Measurements from ENCODE around the gene GALNTL6. TPM values are rescaled to one million over a fixed set of nuclear protein-coding genes. Genes with fewer than 3 reads are reported as not detected.
"Not testable (repeated sequence)": the region's sequence is repeated elsewhere in the genome, so short reads cannot be mapped to it uniquely, and the experiment has no call there.

GALNTL6 gene
- total RNA-seq, 4 donors from 2014 or later = 0.26 to 4.0 (median 1.5) TPM; not detected in 1

DNA sequence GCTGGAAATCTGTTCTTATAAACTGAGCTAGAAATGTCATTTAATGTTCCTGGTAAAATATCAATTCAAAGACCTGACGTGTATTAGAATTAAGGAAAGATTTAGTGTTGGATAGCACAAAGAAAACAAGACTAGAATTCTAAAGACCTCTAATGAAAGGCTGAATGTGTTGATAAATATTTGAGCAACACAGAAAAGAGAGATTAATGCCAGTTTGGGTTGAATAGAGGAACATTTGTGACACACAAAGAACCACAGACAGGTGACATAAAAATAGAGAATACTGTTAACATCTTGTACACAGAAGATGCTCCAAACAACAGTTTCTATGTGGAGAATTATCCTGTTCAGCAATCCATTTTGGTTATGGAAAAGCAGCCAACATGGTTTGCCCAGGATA, 1133.3 kb downstream of the GALNTL6 start:
- TF ChIP-seq POLR2AphosphoS5 (IDR thresholded peaks at IDR 0.05) = no peak
- no peak for TF ChIP-seq EP300 (IDR thresholded peaks at IDR 0.05)
- TF ChIP-seq, protein P1, sequence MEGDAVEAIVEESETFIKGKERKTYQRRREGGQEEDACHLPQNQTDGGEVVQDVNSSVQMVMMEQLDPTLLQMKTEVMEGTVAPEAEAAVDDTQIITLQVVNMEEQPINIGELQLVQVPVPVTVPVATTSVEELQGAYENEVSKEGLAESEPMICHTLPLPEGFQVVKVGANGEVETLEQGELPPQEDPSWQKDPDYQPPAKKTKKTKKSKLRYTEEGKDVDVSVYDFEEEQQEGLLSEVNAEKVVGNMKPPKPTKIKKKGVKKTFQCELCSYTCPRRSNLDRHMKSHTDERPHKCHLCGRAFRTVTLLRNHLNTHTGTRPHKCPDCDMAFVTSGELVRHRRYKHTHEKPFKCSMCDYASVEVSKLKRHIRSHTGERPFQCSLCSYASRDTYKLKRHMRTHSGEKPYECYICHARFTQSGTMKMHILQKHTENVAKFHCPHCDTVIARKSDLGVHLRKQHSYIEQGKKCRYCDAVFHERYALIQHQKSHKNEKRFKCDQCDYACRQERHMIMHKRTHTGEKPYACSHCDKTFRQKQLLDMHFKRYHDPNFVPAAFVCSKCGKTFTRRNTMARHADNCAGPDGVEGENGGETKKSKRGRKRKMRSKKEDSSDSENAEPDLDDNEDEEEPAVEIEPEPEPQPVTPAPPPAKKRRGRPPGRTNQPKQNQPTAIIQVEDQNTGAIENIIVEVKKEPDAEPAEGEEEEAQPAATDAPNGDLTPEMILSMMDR (IDR thresholded peaks at IDR 0.05) = no peak
- TF ChIP-seq POLR2A (IDR thresholded peaks at IDR 0.05) = no peak
- no peaks in the 10 kb centered on the region for H3K27me3 ChIP-seq
- no peaks in the 10 kb centered on the region for H3K36me3 ChIP-seq
- DNase-seq (ENCODE audit: low spot score in 2 of 2) = no peak
- no peak overlapping the region for H3K4me3 ChIP-seq
- H3K9me3 ChIP-seq = no peaks in the 10 kb centered on the region
- WGBS = 70% methylated on average over 1 of the region's 1 CpG
- no peak overlapping the region for H3K27ac ChIP-seq
- H3K4me1 ChIP-seq = no peaks in the 10 kb centered on the region

GRCh38 chr4:172947594-172947993, 1134.4 kb downstream of the GALNTL6 start:
- DNase-seq (ENCODE audit: low spot score in 2 of 2) = no peak
- Histone ChIP-seq H3K4me3 (no peak overlapping the region), H3K27ac (no peak overlapping the region), H3K9me3 (no peaks in the 10 kb centered on the region), H3K36me3 (no peaks in the 10 kb centered on the region), H3K27me3 (no peaks in the 10 kb centered on the region), H3K4me1 (no peaks in the 10 kb centered on the region)
- TF ChIP-seq POLR2A (IDR thresholded peaks at IDR 0.05) (no peak), POLR2AphosphoS5 (IDR thresholded peaks at IDR 0.05) (no peak), EP300 (IDR thresholded peaks at IDR 0.05) (no peak)
- TF ChIP-seq, protein P1 (IDR thresholded peaks at IDR 0.05) = no peak
- WGBS = 39% methylated on average over 3 of the region's 3 CpGs

DNA sequence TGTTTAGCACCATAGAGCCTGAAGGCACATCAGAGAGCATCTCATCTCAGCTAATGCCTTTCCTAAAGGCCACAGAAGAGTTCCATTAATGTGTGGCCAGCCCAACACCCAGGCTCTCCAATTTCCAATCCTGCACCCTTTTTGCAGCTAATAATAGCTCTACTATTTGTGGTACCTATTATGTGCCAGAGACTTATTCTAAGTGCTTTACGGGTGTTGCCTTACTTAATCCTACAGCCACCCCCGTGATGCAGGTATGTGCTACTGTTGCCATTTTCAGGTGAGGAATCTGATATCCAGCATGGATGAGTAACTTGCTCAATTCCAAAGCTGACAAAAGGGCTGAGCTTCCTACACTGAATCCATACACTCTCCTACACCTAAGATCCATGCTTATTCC, 1137.8 kb downstream of the GALNTL6 start:
- Histone ChIP-seq H3K27me3 (no peaks in the 10 kb centered on the region), H3K27ac (no peak overlapping the region), H3K9me3 (no peaks in the 10 kb centered on the region), H3K4me1 (no peaks in the 10 kb centered on the region), H3K4me3 (no peak overlapping the region), H3K36me3 (no peaks in the 10 kb centered on the region)
- TF ChIP-seq POLR2A (IDR thresholded peaks at IDR 0.05) = no peak
- TF ChIP-seq EP300 (IDR thresholded peaks at IDR 0.05) = no peak
- TF ChIP-seq, protein P1 (IDR thresholded peaks at IDR 0.05) = no peak
- no peak for TF ChIP-seq POLR2AphosphoS5 (IDR thresholded peaks at IDR 0.05)
- no peak for DNase-seq (ENCODE audit: low spot score in 2 of 2)
- 76% methylated on average over 2 of the region's 2 CpGs for WGBS

DNA sequence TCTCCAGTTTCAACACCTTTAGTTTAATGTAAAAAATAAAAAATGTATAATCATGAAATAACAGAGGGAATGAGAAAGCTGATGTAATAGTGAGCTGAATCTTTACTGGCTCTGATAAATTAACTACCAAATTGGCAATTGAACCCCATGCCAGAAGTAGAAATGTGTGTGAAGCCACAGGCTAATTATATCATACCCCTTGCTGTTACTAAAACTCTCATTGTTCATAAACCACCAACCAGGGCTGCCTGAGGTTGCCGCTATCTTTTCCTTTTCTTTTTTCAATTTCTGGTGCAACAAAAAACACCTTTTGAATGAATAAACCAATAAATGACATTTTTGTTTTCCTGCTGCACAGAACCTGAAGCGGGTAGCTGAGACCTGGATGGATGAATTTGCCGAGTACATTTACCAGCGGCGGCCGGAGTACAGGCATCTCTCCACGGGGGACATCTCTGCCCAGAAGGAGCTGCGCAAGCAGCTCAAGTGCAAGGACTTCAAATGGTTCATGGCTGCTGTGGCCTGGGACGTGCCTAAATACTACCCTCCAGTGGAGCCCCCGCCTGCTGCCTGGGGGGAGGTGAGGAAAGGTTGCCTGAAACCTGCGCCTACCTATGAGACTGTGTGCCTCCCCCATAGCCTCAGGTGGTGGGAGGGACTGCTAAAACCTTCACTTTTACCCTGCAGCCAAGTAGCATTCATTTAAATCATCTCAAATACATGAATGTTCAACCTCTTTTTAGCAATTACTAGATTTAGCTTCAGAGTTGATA, 1138.7 kb downstream of the GALNTL6 start:
- H3K4me1 ChIP-seq = no peaks in the 10 kb centered on the region
- TF ChIP-seq POLR2A (IDR thresholded peaks at IDR 0.05) = no peak
- TF ChIP-seq, protein P1 (IDR thresholded peaks at IDR 0.05) = no peak
- no peak for TF ChIP-seq POLR2AphosphoS5 (IDR thresholded peaks at IDR 0.05)
- no peak for TF ChIP-seq EP300 (IDR thresholded peaks at IDR 0.05)
- no peak for DNase-seq (ENCODE audit: low spot score in 2 of 2)
- H3K27me3 ChIP-seq = no peaks in the 10 kb centered on the region
- H3K9me3 ChIP-seq = no peaks in the 10 kb centered on the region
- H3K27ac ChIP-seq = no peak overlapping the region
- H3K4me3 ChIP-seq = no peak overlapping the region
- 82% methylated on average over 11 of the region's 11 CpGs for WGBS
- no peaks in the 10 kb centered on the region for H3K36me3 ChIP-seq

DNA sequence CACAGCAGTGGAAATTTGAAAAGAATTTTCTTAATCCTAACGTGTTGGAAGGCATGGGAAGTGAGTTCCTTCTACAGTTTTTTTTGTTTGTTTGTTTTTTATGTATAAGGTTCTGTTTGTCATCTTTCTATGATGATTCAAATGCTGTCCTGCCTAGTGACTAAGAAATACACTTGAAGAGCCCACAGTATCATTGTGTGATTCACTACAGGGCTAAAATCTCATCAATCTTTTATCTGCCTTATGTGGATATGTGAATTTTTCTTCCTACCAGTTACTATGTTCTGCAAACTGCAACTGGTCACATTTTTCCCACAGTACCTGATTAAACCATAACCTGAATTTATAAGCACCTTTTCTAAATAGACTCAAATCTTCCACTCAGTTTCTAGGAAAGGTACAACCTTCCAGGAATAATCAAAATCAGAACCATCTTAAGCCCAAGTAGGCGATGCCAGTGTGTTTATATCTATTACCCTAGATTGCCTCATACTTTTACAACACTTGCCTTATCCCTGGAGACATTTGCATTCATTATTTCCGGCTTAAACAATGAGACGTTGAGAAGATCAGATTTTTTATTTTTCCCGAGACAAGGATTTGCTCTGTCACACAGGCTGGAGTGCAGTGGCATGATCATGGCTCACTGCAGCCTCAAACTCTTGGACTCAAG, 1140.8 kb downstream of the GALNTL6 start:
- WGBS = 59% methylated on average over 5 of the region's 5 CpGs
- Histone ChIP-seq H3K4me1 (no peaks in the 10 kb centered on the region), H3K4me3 (no peak overlapping the region), H3K36me3 (no peaks in the 10 kb centered on the region), H3K9me3 (no peaks in the 10 kb centered on the region), H3K27me3 (no peaks in the 10 kb centered on the region), H3K27ac (no peak overlapping the region)
- DNase-seq (ENCODE audit: low spot score in 2 of 2) = no peak
- TF ChIP-seq POLR2A (IDR thresholded peaks at IDR 0.05) (no peak), POLR2AphosphoS5 (IDR thresholded peaks at IDR 0.05) (no peak), EP300 (IDR thresholded peaks at IDR 0.05) (no peak)
- TF ChIP-seq, protein P1 (IDR thresholded peaks at IDR 0.05) = no peak

- not testable (repeated sequence) for H3K4me3 ChIP-seq; H3K9me3 ChIP-seq; H3K4me1 ChIP-seq; H3K36me3 ChIP-seq; H3K27ac ChIP-seq; H3K27me3 ChIP-seq; DNase-seq (ENCODE audit: low spot score in 2 of 2)
- WGBS = 91% methylated on average over 3 of the region's 3 CpGs
These were observed 1143.1 kb downstream of the GALNTL6 start for GRCh38 chr4:172956340-172956739.

Data from suprapubic skin (tissue), 4 donors.